NCI-H1930 (cell line): ENCODE data around the gene MRS2.
"Not testable (repeated sequence)": the region's sequence is repeated elsewhere in the genome, so short reads cannot be mapped to it uniquely, and the experiment has no call there.

Experiments
- DNase-seq, 2 experiments: peaks; one replicate each; lab custom pipeline; 2025; lab: John Stamatoyannopoulos, UW

Gene MRS2

GRCh38 chr6:24391208-24391607 lies 11.5 kb upstream of the MRS2 start:
- no peak for DNase-seq

DNA sequence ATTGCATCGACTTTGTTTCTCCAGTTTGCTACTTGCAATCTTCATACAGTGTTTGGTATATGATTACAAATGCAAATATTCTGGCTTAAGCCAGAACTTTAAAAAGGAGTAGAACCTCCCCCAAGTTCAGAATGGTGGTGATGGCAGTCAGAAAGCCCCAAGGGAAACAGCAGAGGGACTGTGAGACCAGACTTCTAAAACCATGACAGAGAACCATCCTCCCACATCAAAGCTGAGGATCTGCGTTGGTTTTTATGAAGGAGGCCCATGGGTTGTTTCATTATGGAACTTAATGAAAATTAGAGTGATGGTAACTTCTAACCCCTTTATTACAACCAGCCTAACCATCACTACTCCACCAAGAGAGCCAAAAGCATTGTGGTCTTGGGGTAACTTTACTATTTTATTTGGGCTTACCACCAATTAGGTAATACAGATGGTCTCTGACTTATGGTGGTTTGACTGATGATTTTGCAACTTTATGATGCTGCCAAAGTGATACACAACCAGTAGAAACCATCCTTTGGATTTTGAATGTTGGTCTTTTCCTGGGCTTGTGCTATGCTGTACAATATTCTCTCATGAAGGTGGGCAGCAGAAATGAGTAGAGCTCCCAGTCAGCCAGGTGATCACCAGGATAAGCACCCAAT lies 10.9 kb upstream of the MRS2 start:
- no peak for DNase-seq

DNA sequence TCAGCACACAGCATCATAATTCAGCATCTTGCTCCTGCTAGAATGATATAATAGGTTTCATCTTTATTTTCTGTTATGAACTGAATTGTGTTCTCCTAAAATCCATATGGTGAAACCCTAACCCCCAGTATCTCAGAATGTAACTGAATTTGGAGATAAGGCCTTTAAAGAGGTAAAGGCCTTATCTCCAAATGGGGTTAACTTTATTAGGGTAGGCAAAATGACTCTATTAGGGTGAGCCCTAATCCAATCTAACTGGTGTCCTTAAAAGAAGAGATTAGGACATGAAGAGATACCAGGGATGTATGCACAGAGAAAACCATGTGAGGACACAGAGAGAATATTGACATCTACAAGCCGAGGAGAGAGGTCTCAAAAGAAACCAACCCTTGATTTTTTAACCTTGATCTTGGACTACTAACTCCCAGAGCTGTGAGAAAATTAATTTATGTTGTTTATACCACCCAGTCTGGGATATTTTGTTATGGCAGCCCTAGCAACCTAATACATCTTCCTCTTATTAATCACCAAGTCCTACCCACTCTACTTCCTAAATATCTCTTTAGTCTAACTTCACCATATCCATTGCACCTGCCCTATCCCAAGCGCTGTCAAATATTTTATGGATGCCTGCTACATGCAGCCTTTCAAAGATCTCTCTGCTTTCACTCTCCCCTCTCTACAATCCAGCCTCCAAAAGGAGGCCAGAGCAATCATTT lies 8.5 kb upstream of the MRS2 start:
- no peak for DNase-seq

DNA sequence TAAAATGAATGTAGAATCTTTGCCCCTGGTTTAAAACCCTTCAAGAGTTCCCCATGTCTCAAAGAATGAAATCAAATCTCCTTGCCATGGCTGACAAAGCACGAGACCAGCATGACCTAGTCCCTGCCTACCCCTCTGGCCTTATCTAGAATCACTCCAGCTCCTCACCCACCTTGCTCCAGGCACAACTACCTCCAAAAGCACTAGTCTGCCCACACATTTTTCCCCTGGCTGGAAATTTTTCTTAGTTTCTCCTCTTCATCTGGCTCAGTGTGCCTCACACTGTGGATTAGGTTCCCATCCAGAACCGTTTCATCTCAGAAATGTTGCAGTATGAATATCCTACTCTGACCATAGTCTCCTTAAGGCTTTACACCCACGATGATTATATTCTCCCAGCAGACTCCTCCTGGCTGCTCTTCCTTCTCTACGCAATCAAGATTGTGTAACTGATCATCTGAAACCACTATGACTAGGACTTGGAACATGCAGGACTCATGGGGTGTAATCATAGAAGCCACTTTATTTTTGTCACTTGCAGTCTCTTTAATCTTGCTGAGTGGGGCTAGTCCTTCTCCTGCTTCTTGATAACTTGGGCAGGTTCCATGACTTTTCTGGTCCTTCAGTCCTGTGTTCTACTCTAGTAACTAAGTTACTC lies 7.8 kb upstream of the MRS2 start:
- DNase-seq = no peak

- DNase-seq = no peak
Measured at GRCh38 chr6:24396824-24397223, 5.9 kb upstream of the MRS2 start.

DNA sequence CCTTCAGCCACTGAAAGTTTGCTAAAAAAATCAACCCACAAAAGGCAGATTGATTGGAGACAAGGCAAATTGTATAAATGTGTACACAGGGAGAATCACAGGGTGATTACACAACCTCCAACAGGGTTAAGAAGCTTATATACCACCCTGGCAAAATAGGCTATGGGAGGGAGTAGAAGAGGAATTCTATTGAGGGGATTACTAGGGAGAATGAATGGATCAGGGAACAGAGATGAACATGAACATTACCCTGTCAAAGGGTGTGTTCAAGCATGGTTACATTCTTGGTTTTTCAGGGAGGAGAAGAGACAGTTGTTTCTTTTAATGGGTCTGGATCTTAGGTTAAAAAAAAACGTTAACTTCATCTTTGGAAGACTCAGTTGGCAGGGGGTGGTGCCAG lies 5.1 kb upstream of the MRS2 start:
- DNase-seq = no peak

- not testable (repeated sequence) for DNase-seq
Measured at GRCh38 chr6:24400045-24401039, 2.4 kb upstream of the MRS2 start.

- no peak for DNase-seq
Measured at GRCh38 chr6:24401458-24401857, 1.3 kb upstream of the MRS2 start.

- no peak for DNase-seq
Measured at GRCh38 chr6:24403501-24403824, 727 bp downstream of the MRS2 start.

DNA sequence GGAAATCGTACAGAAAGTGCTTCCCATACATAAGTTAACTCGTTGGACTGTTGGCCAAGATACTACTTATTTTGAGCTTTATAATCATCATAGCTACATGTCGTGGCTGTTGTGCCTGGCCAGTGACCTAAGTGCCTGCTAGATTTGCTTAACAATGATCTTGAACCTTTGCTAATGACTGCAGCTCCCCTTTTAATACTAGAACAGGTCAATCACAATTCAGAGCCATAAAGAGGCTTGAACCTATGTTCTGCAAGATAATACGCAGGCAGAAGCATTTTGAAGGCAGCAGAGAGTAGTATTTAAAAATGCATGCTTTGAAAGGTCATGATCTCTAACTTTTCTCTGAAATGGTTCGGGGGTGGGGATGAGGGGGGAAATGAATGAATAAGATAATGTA lies 2.5 kb downstream of the MRS2 start:
- DNase-seq = no peak

GRCh38 chr6:24408719-24409410 lies 6.1 kb downstream of the MRS2 start:
- no peak for DNase-seq

GRCh38 chr6:24410622-24411021 lies 7.9 kb downstream of the MRS2 start:
- no peak for DNase-seq

DNA sequence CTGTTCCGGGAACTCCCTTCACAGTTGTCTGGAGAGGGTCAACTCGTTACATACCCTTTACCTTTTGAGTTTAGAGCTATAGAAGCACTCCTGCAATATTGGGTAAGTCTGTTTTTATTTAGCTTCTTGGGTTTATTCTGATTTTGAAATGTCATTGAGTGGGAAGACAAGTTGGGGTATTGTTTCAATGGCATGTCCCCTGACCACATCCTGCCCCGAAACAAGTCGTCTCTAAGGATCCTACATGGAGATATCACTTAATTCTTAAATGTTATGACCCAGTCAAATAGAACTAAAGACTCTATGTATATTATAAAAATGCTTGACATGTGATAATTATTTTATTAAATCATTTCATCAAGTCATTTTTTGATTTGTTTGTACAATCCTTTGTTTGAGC lies 9.6 kb downstream of the MRS2 start:
- DNase-seq = no peak

DNA sequence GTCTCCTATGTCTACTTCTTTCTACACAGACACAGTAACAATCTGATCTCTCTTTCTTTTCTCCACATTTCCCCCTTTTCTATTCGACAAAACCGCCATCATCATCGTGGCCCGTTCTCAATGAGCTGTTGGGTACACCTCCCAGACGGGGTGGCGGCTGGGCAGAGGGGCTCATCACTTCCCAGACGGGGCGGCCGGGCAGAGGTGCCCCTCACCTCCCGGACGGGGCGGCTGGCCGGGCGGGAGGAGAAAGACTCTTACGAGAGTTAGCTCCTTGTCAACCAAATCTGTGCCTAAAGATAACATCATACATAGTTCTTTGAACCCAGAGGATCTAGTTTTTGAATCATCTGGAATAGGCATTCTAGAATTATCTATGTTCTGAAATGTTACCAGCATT lies 11.8 kb downstream of the MRS2 start:
- DNase-seq = not testable (repeated sequence)

GRCh38 chr6:24415753-24416152 lies 13.0 kb downstream of the MRS2 start:
- no peak for DNase-seq

DNA sequence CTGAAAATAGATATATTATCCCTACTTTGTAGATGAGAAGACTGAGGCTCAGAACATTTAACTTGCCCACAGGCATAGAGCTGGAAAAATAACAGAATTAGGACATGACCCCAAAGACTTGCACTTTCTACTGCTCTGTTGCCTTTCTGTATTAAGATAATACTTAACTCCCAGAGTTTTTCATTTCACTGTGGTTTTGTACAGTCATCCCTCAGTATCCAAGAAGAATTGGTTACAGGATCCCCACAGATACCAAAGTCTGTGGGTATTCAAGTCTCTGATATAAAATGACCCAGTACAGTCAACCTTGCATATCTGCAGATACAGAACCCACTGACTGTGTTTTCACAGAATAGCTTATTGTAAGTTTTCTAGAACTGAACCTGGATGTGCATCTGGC lies 16.8 kb downstream of the MRS2 start:
- DNase-seq = no peak

GRCh38 chr6:24425091-24425490 lies 22.4 kb downstream of the MRS2 start:
- no peak for DNase-seq

- DNase-seq = no peak
Measured at GRCh38 chr6:24426729-24427446, 24.2 kb downstream of the MRS2 start.

DNA sequence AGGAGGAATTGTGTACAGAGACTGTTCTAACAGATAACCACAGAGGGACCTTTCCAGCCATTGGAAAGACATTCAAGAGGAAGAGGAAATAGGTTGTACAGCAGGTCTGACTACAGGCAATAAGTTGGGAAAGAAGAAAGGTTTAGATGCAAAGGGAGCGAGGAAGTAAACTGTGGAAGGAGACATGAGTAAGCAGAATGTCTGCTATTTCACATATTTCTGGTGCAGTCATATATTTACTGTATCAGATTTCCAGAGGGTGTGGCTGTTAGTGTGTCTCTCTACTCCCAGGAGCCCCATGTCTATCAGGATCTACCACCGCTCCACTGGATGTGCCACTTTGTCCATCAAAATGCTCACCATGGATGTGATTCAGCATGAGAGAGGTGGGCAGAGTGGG lies 25.9 kb downstream of the MRS2 start:
- DNase-seq = no peak

DNA sequence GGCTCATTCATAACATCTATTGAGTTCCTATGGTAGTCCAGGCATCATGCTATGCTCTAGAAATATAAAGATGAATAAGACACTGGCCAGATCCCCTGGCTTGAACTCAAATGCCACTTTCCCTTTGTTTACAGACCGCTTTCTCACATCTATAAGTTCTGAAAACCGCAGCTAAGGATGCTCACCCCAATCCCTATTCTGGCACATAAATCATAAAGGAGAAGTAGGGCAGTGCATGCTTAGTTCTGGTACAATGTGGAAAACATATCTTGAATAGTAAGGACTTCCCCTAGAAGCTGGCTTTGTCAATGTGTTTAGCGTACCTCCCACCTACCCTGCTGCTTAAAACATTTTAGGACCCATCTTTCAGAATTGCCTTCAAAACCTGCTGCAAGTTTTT lies 26.4 kb downstream of the MRS2 start:
- DNase-seq = no peak

DNA sequence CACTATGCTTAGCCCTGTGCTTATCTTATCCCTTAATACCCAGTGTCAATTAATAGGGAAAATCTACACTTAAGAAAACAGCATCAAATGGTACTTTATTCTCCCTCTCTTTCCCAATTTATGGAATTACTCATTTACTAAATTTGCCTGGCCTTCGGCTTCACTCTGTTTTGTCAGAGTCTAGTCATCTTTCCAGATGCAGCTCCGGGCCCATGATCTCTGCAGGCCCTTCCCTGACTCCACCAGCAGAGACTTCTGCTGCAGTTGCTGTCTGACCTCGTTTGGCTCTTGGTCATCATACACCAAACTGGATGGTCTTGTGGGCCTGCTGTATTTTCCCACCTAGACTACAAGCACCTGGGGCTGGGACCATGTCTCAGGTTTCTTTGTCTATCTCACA lies 27.4 kb downstream of the MRS2 start:
- DNase-seq = no peak
